HG02943 (cell line): Measurements from ENCODE around the gene ANKMY1.
"Not testable (repeated sequence)": the region's sequence is repeated elsewhere in the genome, so short reads cannot be mapped to it uniquely, and the experiment has no call there.

Experiments used
- ATAC-seq: cut with Tn5 transposase; IDR thresholded peaks from one replicate; pipeline ENCODE4 v1.9.1; 2021; ENCODE audit warnings: mild to moderate bottlenecking, low read depth, moderate library complexity; ENCODE audit not compliant: unreplicated experiment

ANKMY1 gene

GRCh38 chr2:240508832-240509545 lies 48.8 kb downstream of the ANKMY1 start:
- ATAC-seq: no peak

- ATAC-seq: no peak
Observed at GRCh38 chr2:240507778-240508251, 50.0 kb downstream of the ANKMY1 start.

GRCh38 chr2:240507060-240507777 lies 50.6 kb downstream of the ANKMY1 start:
- ATAC-seq: no peak

GRCh38 chr2:240506406-240507059 lies 51.3 kb downstream of the ANKMY1 start:
- ATAC-seq: no peak

- no peak for ATAC-seq
Observed at GRCh38 chr2:240505910-240506309, 51.9 kb downstream of the ANKMY1 start.

GRCh38 chr2:240503848-240504247 lies 53.9 kb downstream of the ANKMY1 start:
- no peak for ATAC-seq

GRCh38 chr2:240503375-240503774 lies 54.4 kb downstream of the ANKMY1 start:
- no peak for ATAC-seq

- ATAC-seq: no peak
Observed at GRCh38 chr2:240502430-240503121, 55.2 kb downstream of the ANKMY1 start.

- ATAC-seq: no peak
Observed at GRCh38 chr2:240502059-240502429, 55.7 kb downstream of the ANKMY1 start.

GRCh38 chr2:240501531-240501991 lies 56.2 kb downstream of the ANKMY1 start:
- ATAC-seq: no peak

GRCh38 chr2:240500561-240501423 lies 57.0 kb downstream of the ANKMY1 start:
- ATAC-seq: no peak

GRCh38 chr2:240499309-240500301 lies 58.2 kb downstream of the ANKMY1 start:
- no peak for ATAC-seq

- no peak for ATAC-seq
Observed at GRCh38 chr2:240498958-240499260, 58.9 kb downstream of the ANKMY1 start.

- ATAC-seq: no peak
Observed at GRCh38 chr2:240498171-240498957, 59.4 kb downstream of the ANKMY1 start.

- ATAC-seq: not testable (repeated sequence)
Observed at GRCh38 chr2:240497082-240497481, 60.7 kb downstream of the ANKMY1 start.

GRCh38 chr2:240494942-240495341 lies 62.8 kb downstream of the ANKMY1 start:
- not testable (repeated sequence) for ATAC-seq

- no peak for ATAC-seq
Observed at GRCh38 chr2:240494194-240494793, 63.5 kb downstream of the ANKMY1 start.

GRCh38 chr2:240491483-240491882 lies 66.3 kb downstream of the ANKMY1 start:
- no peak for ATAC-seq
